A673 (cell line): ENCODE results near the gene CACNA2D3. TPM values are rescaled to one million over a fixed set of nuclear protein-coding genes. Genes with fewer than 3 reads are reported as not detected.

Experiments used
- BruUV-seq: library from RNA; stranded (reverse); fragments of 400-500 nt; replicated peaks from 2 replicates; lab custom pipeline; 2021; lab: Mats Ljungman, UMichigan
- CTCF ChIA-PET: fragments of 300-600 bp; sonication (Branson Sonifier 250); formaldehyde crosslinking; loops from one replicate; lab custom pipeline; 2022; ENCODE audit warnings: antibody characterized with exemption; lab: Charles Lee
- POLR2A ChIA-PET: fragments of 300-600 bp; sonication (Branson Sonifier 250); formaldehyde crosslinking; loops from one replicate; lab custom pipeline; 2022; ENCODE audit warnings: antibody characterized with exemption; ENCODE audit not compliant: low non-redundant PET; lab: Charles Lee
- DNase-seq: peaks from one replicate; pipeline ENCODE4 v3.0.0-alpha.2; 2015; ENCODE audit warnings: low spot score
- H3K27ac ChIP-seq: fragments of 200-600 bp; sonication (generic); 2 replicates; pipeline ENCODE4 v1.5.1; 2016; ENCODE audit warnings: mixed run types, low read depth, mild to moderate bottlenecking, mixed read lengths, antibody characterized with exemption, low read length; ENCODE audit not compliant: poor library complexity, severe bottlenecking
- H3K27me3 ChIP-seq: fragments of 200-600 bp; sonication (generic); replicated peaks from 2 replicates; pipeline ENCODE4 v1.6.1; 2017; ENCODE audit warnings: mixed run types, low read depth, mild to moderate bottlenecking, mixed read lengths, antibody characterized with exemption, low read length; ENCODE audit not compliant: insufficient read depth, poor library complexity
- H3K36me3 ChIP-seq: fragments of 200-600 bp; sonication (generic); 2 replicates; pipeline ENCODE4 v1.6.1; 2016; ENCODE audit warnings: mixed run types, mild to moderate bottlenecking, mixed read lengths, antibody characterized with exemption, low read length; ENCODE audit not compliant: insufficient read depth, poor library complexity, severe bottlenecking
- H3K4me1 ChIP-seq: fragments of 200-600 bp; sonication (generic); 2 replicates; pipeline ENCODE4 v1.6.1; 2017; ENCODE audit warnings: mixed run types, mild to moderate bottlenecking, mixed read lengths, antibody characterized with exemption, low read length; ENCODE audit not compliant: insufficient read depth, poor library complexity, severe bottlenecking
- H3K4me3 ChIP-seq: fragments of 200-600 bp; sonication (generic); 2 replicates; pipeline ENCODE4 v1.5.1; 2016; ENCODE audit warnings: low read depth, mixed run types, mild to moderate bottlenecking, mixed read lengths, low read length; ENCODE audit not compliant: poor library complexity, severe bottlenecking
- H3K9me3 ChIP-seq: fragments of 200-600 bp; sonication (generic); 2 replicates; pipeline ENCODE4 v1.6.1; 2016; ENCODE audit warnings: mixed run types, low read depth, mild to moderate bottlenecking, mixed read lengths, antibody characterized with exemption, low read length; ENCODE audit not compliant: poor library complexity, severe bottlenecking
- CTCF ChIP-seq: fragments of 300-800, 200-600 bp; sonication (generic); conservative IDR thresholded peaks from 2 replicates; pipeline ENCODE4 v1.5.1; 2017; ENCODE audit warnings: low read depth, mild to moderate bottlenecking, antibody characterized with exemption, low read length, moderate library complexity, mixed read lengths
- EZH2 ChIP-seq: fragments of 200-600 bp; sonication (generic); IDR thresholded peaks from 2 replicates; pipeline ENCODE4 v1.6.1; 2017; ENCODE audit warnings: borderline replicate concordance, low read depth, mild to moderate bottlenecking, mixed read lengths, antibody characterized with exemption, low read length; ENCODE audit not compliant: poor library complexity, severe bottlenecking
- intact Hi-C: fragments of 100-400 bp; cut with micrococcal nuclease; formaldehyde crosslinking; loops from one replicate; pipeline ENCODE4 v1.10.0; 2022; ENCODE audit not compliant: unreplicated experiment
- total RNA-seq: library from RNA; stranded (reverse); gene quantifications from 2 replicates; pipeline ENCODE4 v1.2.3, GENCODE V29; 2021

Gene CACNA2D3
- total RNA-seq, 1 experiment from 2014 or later, result not detected

- DNase-seq, result no peak
- intact Hi-C loops, result no loop called here
- ChIA-PET CTCF (no interaction called here), POLR2A (no interaction called here)
- H3K27me3 ChIP-seq, result no peaks in the 10 kb centered on the region
- H3K4me1 ChIP-seq, result no peaks in the 10 kb centered on the region
- H3K27ac ChIP-seq, result no peak overlapping the region
- H3K36me3 ChIP-seq, result no peaks in the 10 kb centered on the region
- TF ChIP-seq EZH2 (no peak), CTCF (no peak)
- no TSS peak for BruUV-seq
- H3K4me3 ChIP-seq, result no peak overlapping the region
- no peaks in the 10 kb centered on the region for H3K9me3 ChIP-seq
These were observed 473.7 kb downstream of the CACNA2D3 start for GRCh38 chr3:54596087-54596486.

DNA sequence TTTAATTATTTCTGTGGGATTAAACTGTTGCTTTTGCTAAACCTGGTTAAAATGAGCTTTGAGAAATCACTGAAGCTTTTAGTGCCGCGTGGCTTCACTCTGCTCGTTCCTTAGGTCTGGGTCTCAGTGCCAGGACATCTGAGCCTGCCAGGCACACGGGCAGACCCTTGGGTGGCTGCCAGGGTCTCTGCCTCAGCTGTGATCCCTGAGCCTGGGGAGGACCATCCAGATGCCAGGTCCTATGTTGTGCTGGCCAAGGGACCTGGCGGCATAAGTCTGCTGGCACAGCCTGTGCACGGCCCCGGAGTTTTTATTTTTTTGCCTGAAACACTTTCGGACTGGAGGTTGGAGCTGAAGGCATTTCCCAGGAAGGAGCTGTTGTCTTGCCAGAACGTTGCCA is 477.4 kb downstream of the CACNA2D3 start:
- Histone ChIP-seq H3K27me3 (no peaks in the 10 kb centered on the region), H3K9me3 (no peaks in the 10 kb centered on the region), H3K4me3 (no peak overlapping the region), H3K36me3 (no peaks in the 10 kb centered on the region), H3K4me1 (no peaks in the 10 kb centered on the region), H3K27ac (no peak overlapping the region)
- no peak for TF ChIP-seq CTCF
- ChIA-PET POLR2A (no interaction called here), CTCF (no interaction called here)
- DNase-seq, result no peak
- BruUV-seq, result no TSS peak
- intact Hi-C loops, result no loop called here

DNA sequence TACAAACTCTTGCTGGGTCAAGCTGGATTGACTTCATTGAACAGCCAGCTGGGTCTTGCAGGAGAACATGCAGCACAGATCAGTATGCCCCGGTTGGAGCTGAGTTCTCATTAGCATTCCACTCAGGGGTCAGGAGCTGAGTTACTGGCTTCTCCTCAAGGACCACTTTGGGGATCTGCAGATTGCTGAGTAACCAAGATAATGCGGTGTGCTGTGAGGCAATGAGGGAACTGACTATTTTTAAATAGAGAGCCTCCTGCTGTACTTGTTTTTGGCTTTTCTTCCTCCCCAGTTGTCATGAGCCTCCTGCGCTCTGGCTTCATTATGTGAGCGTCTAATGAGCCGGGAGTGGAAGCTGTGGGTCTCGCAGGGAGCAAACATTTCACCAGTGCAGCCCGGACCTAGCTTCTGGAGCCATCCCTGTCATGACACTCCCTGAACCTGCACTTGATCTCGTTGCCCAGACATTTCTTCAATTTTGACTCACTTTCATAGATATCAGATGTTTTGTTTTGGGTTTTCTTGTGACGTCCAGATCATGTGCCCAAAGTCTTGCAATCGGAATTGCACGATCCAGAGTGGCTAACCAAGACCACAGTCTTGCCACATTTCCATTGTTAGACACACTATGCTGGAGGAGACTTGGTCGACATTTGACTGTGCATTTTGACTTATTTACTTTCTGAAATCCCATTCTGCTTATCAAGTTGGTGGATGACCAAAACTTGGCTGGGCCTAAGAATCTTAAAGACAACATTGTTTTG is 478.3 kb downstream of the CACNA2D3 start:
- Histone ChIP-seq H3K27me3 (no peaks in the 10 kb centered on the region), H3K27ac (no peak overlapping the region), H3K36me3 (no peaks in the 10 kb centered on the region), H3K4me1 (no peaks in the 10 kb centered on the region), H3K4me3 (no peak overlapping the region), H3K9me3 (no peaks in the 10 kb centered on the region)
- TF ChIP-seq EZH2 (no peak), CTCF (no peak)
- BruUV-seq, result no TSS peak
- no peak for DNase-seq
- ChIA-PET CTCF (no interaction called here), POLR2A (interaction anchor here (0.6 kb wide), 1 partner anchor 360 kb away, joined by 7 read pairs; no protein-coding TSS in a partner anchor)
- intact Hi-C loops, result no loop called here
